ENCODE results near the gene IQCC.

Gene IQCC

DNA sequence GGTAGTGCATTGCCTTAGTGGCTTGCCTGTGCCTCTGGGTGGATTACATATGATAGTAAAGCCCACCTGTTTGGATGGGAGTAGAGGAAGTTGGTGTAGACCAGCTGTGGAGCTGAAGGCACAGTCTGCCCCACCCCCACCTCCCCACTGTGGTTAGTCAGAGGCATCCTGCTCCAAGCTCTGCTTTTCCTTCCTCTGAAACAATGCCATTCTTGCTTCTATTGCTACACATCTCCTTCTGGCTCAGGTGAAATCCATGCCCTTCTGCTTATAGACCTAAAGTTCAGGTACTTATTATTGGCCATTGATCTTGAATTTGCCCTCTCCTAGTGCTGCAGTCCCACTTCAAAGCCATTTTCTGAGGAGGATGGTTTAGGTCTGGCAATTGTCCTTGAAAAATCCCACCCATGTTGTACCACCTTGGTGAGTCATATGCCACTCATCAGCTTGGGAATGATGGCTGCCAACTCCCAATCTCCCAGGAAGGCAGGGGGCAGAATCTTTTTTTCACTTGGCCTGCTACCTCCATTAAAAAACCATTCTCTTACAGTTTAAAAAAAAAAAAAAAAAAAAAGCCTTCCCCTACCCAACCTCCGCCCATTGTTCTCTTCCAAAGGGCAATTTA lies 32.7 kb upstream of the IQCC start:
- TF ChIP-seq POLR2AphosphoS5 (IDR thresholded peaks at IDR 0.05; ENCODE audit: low read depth, low read length) = no peak
- TF ChIP-seq FOXP2 (optimal IDR thresholded peaks at IDR 0.05; ENCODE audit: borderline replicate concordance, extremely low read depth, extremely low read length, insufficient read depth) = no peak
- no peak for TF ChIP-seq SIN3A (IDR thresholded peaks at IDR 0.05; ENCODE audit: borderline replicate concordance, insufficient read depth, low read length)
- no peak for TF ChIP-seq TAF1 (IDR thresholded peaks at IDR 0.05; ENCODE audit: borderline replicate concordance, insufficient read depth, low read length)
- TF ChIP-seq, protein P1, sequence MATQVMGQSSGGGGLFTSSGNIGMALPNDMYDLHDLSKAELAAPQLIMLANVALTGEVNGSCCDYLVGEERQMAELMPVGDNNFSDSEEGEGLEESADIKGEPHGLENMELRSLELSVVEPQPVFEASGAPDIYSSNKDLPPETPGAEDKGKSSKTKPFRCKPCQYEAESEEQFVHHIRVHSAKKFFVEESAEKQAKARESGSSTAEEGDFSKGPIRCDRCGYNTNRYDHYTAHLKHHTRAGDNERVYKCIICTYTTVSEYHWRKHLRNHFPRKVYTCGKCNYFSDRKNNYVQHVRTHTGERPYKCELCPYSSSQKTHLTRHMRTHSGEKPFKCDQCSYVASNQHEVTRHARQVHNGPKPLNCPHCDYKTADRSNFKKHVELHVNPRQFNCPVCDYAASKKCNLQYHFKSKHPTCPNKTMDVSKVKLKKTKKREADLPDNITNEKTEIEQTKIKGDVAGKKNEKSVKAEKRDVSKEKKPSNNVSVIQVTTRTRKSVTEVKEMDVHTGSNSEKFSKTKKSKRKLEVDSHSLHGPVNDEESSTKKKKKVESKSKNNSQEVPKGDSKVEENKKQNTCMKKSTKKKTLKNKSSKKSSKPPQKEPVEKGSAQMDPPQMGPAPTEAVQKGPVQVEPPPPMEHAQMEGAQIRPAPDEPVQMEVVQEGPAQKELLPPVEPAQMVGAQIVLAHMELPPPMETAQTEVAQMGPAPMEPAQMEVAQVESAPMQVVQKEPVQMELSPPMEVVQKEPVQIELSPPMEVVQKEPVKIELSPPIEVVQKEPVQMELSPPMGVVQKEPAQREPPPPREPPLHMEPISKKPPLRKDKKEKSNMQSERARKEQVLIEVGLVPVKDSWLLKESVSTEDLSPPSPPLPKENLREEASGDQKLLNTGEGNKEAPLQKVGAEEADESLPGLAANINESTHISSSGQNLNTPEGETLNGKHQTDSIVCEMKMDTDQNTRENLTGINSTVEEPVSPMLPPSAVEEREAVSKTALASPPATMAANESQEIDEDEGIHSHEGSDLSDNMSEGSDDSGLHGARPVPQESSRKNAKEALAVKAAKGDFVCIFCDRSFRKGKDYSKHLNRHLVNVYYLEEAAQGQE (IDR thresholded peaks at IDR 0.05; ENCODE audit: insufficient read depth in 1 of 2, low read depth in 2 of 2, low read length in 2 of 2) = no peak

DNA sequence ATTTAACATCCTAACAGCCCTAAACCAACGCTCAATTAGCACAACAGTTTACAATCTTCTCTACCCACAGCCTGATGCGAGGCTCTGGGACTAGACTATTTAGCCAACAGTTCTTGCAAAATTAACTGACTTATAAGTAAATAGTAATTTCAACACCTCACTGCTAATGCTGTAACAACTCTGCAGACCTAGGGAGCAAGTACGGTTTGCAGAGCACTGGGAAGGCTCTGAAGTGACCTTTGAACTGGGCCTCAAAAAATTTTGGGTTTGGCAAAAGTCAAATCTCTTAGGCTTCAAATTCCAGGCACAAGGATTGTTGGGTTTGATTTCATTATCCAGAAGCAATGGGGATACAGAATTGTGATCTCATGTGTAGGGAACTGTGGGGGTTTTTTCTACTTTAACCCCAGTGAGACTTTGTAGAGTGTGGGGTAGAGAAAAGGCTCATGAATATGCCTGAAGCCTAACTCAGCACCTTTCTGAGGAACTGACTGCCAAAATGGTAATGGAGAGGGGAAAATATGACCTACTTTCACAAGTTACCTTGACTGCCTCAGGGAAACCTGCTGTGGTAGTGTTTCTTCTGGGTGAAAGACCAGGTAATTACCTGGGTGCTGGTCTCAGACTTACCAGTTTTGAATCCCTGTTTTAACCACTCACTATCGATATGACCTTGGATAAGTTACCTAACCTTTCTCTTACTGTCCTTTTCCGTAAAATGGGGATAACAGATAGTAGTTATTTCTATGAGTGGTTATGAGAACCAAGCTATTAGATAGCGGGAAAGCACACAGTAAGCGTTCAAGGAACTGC lies 26.9 kb upstream of the IQCC start:
- TF ChIP-seq, protein P1 (IDR thresholded peaks at IDR 0.05; ENCODE audit: insufficient read depth in 1 of 2, low read depth in 2 of 2, low read length in 2 of 2) = no peak
- no peak for TF ChIP-seq TAF1 (IDR thresholded peaks at IDR 0.05; ENCODE audit: borderline replicate concordance, insufficient read depth, low read length)
- no peak for TF ChIP-seq FOXP2 (optimal IDR thresholded peaks at IDR 0.05; ENCODE audit: borderline replicate concordance, extremely low read depth, extremely low read length, insufficient read depth)
- TF ChIP-seq SIN3A (IDR thresholded peaks at IDR 0.05; ENCODE audit: borderline replicate concordance, insufficient read depth, low read length) = no peak
- TF ChIP-seq POLR2AphosphoS5 (IDR thresholded peaks at IDR 0.05; ENCODE audit: low read depth, low read length) = no peak

DNA sequence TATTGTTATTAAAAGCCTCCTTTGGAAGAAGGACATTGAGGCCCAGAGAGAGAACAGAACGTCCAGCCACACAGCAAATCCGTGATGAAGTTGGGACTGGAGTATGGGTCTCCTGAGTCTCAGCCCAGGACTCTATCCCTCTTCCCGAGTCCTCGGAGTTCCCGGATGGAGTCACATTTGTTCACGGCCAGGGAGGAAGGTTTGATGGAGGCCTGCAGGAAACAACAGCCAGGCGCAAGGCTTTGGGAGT lies 26.4 kb upstream of the IQCC start:
- TF ChIP-seq, protein P1 (IDR thresholded peaks at IDR 0.05; ENCODE audit: insufficient read depth in 1 of 2, low read depth in 2 of 2, low read length in 2 of 2) = no peak
- TF ChIP-seq FOXP2 (optimal IDR thresholded peaks at IDR 0.05; ENCODE audit: borderline replicate concordance, extremely low read depth, extremely low read length, insufficient read depth) (no peak), TAF1 (IDR thresholded peaks at IDR 0.05; ENCODE audit: borderline replicate concordance, insufficient read depth, low read length) (no peak), SIN3A (IDR thresholded peaks at IDR 0.05; ENCODE audit: borderline replicate concordance, insufficient read depth, low read length) (no peak), POLR2AphosphoS5 (IDR thresholded peaks at IDR 0.05; ENCODE audit: low read depth, low read length) (no peak)

DNA sequence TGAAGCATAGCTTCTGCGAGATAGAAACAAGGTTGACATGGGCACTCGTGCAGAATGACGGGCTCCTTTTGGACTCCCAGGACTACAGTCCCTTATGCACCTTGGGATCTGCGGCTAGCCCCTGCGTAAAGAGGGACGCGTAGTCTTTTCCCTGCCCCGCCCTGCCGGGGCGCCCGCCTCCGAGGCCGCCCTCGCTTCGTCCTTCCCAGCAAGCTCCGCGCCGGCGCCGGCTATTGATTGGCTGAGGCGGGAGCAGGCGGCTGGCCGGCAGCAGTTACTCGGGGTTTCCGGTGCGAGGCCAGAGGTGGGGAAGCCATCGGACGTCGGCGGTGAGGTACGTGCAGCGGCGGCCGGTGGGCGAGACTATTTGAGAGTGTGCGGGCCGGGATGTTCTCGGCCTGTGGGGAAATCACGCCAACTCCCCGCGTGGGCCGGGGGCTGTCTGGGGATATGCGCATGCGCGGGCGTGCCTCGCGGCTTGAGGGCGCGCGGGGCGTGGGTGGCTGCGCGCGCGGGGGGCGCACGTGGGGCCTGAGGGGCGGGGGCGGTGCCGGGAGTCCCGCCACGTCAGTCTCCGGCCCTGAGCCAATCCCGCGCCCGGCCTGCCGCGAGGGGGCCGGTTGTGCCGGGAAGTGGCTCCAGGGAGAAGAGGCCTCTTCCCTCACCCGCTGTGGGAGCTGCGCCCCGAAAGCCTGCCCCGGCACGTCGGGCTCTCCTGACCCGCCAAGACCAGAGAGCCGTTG lies 25.9 kb upstream of the IQCC start, which contains the start of gene TXLNA:
Gene TXLNA (plus strand): TSS at position 233 of the 743 bp plus-strand sequence. CDS start 671 bp downstream, outside the sequence.
- TF ChIP-seq SIN3A (IDR thresholded peaks at IDR 0.05; ENCODE audit: borderline replicate concordance, insufficient read depth, low read length) = no peak
- peak; percentile 81 for TF ChIP-seq FOXP2 (optimal IDR thresholded peaks at IDR 0.05; ENCODE audit: borderline replicate concordance, extremely low read depth, extremely low read length, insufficient read depth)
- TF ChIP-seq, protein P1 (IDR thresholded peaks at IDR 0.05; ENCODE audit: insufficient read depth in 1 of 2, low read depth in 2 of 2, low read length in 2 of 2) = 0 out of 4 replicates have a peak, but pooled peaks of 1 of the 2 experiments have one; percentile 17
- peak; percentile 92 for TF ChIP-seq POLR2AphosphoS5 (IDR thresholded peaks at IDR 0.05; ENCODE audit: low read depth, low read length)
- TF ChIP-seq TAF1 (IDR thresholded peaks at IDR 0.05; ENCODE audit: borderline replicate concordance, insufficient read depth, low read length) = peak; percentile 67; the same call in 1 of the 2 replicates

Measured in PFSK-1 (cell line).